ENCODE results near the gene MSANTD7. TPM values are rescaled to one million over a fixed set of nuclear protein-coding genes. Genes with fewer than 3 reads are reported as not detected.

The MSANTD7 gene
- total RNA-seq (10 to 100 TPM in 1 of 9 donors, 1 to 10 TPM in 8; 4.8 to 14.8 (median 7.6) TPM), polyA plus RNA-seq (1 to 10 TPM; 2.6 to 7.8 (median 2.7) TPM)
- long read RNA-seq, donor 1, full-length matches to known transcripts, result 2 of 2 reads
- long read RNA-seq, donor 1, partial matches to known transcripts, result 0 of 2 reads
- long read RNA-seq, donor 1, other reads (novel, unspliced or antisense), result 0 of 2 reads
- long read RNA-seq, donor 2, full-length matches to known transcripts, result 1 of 1 reads
- long read RNA-seq, donor 2, partial matches to known transcripts, result 0 of 1 reads
- long read RNA-seq, donor 2, other reads (novel, unspliced or antisense), result 0 of 1 reads
- long read RNA-seq, donor 3, full-length matches to known transcripts, result 3 of 3 reads
- long read RNA-seq, donor 3, partial matches to known transcripts, result 0 of 3 reads
- long read RNA-seq, donor 3, other reads (novel, unspliced or antisense), result 0 of 3 reads
- long read RNA-seq, donor 4, full-length matches to known transcripts, result 1 of 1 reads
- long read RNA-seq, donor 4, partial matches to known transcripts, result 0 of 1 reads
- long read RNA-seq, donor 4, other reads (novel, unspliced or antisense), result 0 of 1 reads
- long read RNA-seq, donor 5, full-length matches to known transcripts, result 7 of 7 reads
- long read RNA-seq, donor 5, partial matches to known transcripts, result 0 of 7 reads
- long read RNA-seq, donor 5, other reads (novel, unspliced or antisense), result 0 of 7 reads
- long read RNA-seq, donor 6, full-length matches to known transcripts, result 1 of 1 reads
- long read RNA-seq, donor 6, partial matches to known transcripts, result 0 of 1 reads
- long read RNA-seq, donor 6, other reads (novel, unspliced or antisense), result 0 of 1 reads
- long read RNA-seq, donor 7, full-length matches to known transcripts, result 1 of 1 reads
- long read RNA-seq, donor 7, partial matches to known transcripts, result 0 of 1 reads
- long read RNA-seq, donor 7, other reads (novel, unspliced or antisense), result 0 of 1 reads
- long read RNA-seq, donor 8, full-length matches to known transcripts, result 4 of 4 reads
- long read RNA-seq, donor 8, partial matches to known transcripts, result 0 of 4 reads
- long read RNA-seq, donor 8, other reads (novel, unspliced or antisense), result 0 of 4 reads
- long read RNA-seq, donor 9, result 0 reads
- long read RNA-seq, donor 10, result 0 reads

- Histone ChIP-seq H3K4me1 (replicated peaks in 1 of 2) (peaks cover 14 to 20% of the 10 kb centered on the region in 2 donors), H3K4me3 (peak within 1 kb of the TSS; percentile 55 to 95 (median 81)), H3K36me3 (replicated peaks in 1 of 2) (peaks cover 0 to 28% of the 10 kb centered on the region in 2 donors), H3K9me3 (replicated peaks in 1 of 3) (no peaks in the 10 kb centered on the region), H3K27me3 (no peaks in the 10 kb centered on the region), H3K27ac (peak within 1 kb of the TSS; percentile 70 to 97 (median 96))
- peak in 2 of 6 experiments; percentile 11 to 19 for TF ChIP-seq CTCF (IDR thresholded peaks at IDR 0.05)
- peak; percentile 81 to 92 for TF ChIP-seq POLR2A (IDR thresholded peaks at IDR 0.05)
- WGBS, 4 donors, result 0 to 1% (median 1%) methylated on average over 32 to 72 of the region's 72 CpGs; no CpG with 5 or more reads in 1 of the 4 donors
- DNase-seq, result peak; percentile 99 to 100 (median 99)
- intact Hi-C loops (cut with DNase I), result loop anchor here (10.0 kb wide), 2 partner anchors 303 to 343 kb away; no protein-coding TSS in a partner anchor
Observed at GRCh38 chr10:14837757-14838581, at the start of gene MSANTD7, which contains the start of the genes CDNF and HSPA14. Gene MSANTD7 (plus strand): TSS chr10:14838306. CDS start chr10:14842285, 3,979 bp downstream. Gene CDNF (minus strand): TSS chr10:14838037. CDS start chr10:14837946, 91 bp downstream. Gene HSPA14 (plus strand): TSS chr10:14838306. CDS start chr10:14838403, 97 bp downstream.

- H3K36me3 ChIP-seq (replicated peaks in 1 of 2), result no peaks in the 10 kb centered on the region
- intact Hi-C loops (cut with DNase I), result no loop called here
- no peaks in the 10 kb centered on the region for H3K27me3 ChIP-seq
- 37 to 55% (median 45%) methylated on average over 5 of the region's 5 CpGs for WGBS, 4 donors
- no peaks in the 10 kb centered on the region for H3K9me3 ChIP-seq (replicated peaks in 1 of 3)
- no peak overlapping the region for H3K4me3 ChIP-seq
- TF ChIP-seq CTCF (IDR thresholded peaks at IDR 0.05), result no peak
- TF ChIP-seq POLR2A (IDR thresholded peaks at IDR 0.05), result no peak
- DNase-seq, result no peak
- no peaks in the 10 kb centered on the region for H3K4me1 ChIP-seq (replicated peaks in 1 of 2)
- H3K27ac ChIP-seq, result no peak overlapping the region
Observed at GRCh38 chr10:14798636-14799035, 39.5 kb upstream of the MSANTD7 start.

GRCh38 chr10:14800397-14800796 lies 37.7 kb upstream of the MSANTD7 start:
- Histone ChIP-seq H3K27me3 (no peaks in the 10 kb centered on the region), H3K4me3 (no peak overlapping the region), H3K4me1 (replicated peaks in 1 of 2) (no peaks in the 10 kb centered on the region), H3K9me3 (replicated peaks in 1 of 3) (no peaks in the 10 kb centered on the region), H3K36me3 (replicated peaks in 1 of 2) (no peaks in the 10 kb centered on the region), H3K27ac (no peak overlapping the region)
- WGBS, 4 donors, result 36 to 40% (median 40%) methylated on average over 1 of the region's 1 CpG
- intact Hi-C loops (cut with DNase I), result no loop called here
- no peak for DNase-seq
- no peak for TF ChIP-seq CTCF (IDR thresholded peaks at IDR 0.05)
- no peak for TF ChIP-seq POLR2A (IDR thresholded peaks at IDR 0.05)

Measured in adrenal gland (tissue), 19 donors.